Stimulated activated naive CD4-positive, alpha-beta T cell (primary cell): Measurements from ENCODE around the gene CDC25C.

Experiments
- DNase-seq, 6 experiments: peaks; one replicate each; lab custom pipeline; 2025; lab: John Stamatoyannopoulos, UW

Gene CDC25C

GRCh38 chr5:138331449-138332368 is at the start of gene CDC25C:
TSS of gene CDC25C (minus strand) at chr5:138331804. CDS start at chr5:138331180, 624 bp downstream.
- peak; percentile 91 to 98 (median 95) for DNase-seq

GRCh38 chr5:138372653-138373052 is 41.0 kb upstream of the CDC25C start:
- no peak for DNase-seq

GRCh38 chr5:138372225-138372624 is 40.6 kb upstream of the CDC25C start:
- no peak for DNase-seq

GRCh38 chr5:138371454-138371853 is 39.9 kb upstream of the CDC25C start:
- DNase-seq: no peak

DNA sequence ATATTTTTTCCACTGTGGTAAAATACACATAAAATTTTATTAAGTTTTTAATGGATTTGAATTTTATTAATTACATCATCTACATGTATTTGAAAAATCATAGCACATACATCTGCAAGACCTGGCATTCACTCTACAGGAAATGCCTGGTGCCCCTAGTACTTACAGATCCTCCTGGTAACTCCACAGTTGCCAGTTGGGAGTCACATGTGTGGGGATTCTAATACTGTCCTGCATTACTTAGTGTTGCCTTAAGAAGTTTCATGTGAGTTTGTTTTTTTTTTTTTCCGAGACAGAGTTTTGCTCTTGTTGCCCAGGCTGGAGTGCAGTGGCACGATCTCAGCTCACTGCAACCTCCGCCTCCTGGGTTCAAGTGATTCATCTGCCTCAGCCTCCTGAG is 38.9 kb upstream of the CDC25C start:
- DNase-seq: no peak

DNA sequence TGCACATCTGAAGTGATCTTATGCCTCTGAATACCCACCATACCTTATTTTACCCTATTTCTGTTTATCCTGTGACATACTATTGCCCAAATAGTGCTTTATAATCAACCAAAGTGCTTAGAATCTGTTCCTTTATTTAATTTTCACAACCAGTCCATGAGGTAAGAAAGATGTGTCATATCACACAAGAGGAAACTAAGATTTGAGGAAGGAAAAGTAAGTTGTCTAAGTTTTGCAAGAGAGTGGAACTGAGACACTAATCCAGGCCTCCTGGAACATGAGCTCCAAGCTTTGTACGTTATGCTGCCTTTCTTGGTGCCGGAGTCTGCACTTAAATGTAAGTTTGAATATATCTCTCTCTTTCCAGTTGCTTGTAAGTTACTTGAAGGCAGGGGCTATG is 38.1 kb upstream of the CDC25C start:
- DNase-seq: no peak

DNA sequence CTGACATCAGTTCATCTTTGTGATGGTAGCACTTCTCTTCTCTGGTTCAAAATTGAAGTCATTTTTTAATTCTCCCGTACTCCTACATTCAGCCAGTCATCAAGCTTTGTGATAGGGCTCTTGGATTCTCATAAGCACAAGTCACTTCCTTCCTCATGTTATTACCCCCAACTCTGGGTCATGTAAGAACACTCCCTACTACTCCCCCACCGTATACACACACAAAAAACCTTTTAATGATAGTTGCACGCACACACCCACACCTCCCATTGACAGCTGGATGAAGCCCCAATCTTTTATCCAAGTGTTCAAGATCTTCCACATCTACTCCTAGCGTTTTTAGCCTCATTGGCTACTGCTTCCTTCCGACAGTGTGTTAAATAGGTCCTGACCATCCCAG is 37.7 kb upstream of the CDC25C start:
- no peak for DNase-seq

- DNase-seq: no peak
Measured at GRCh38 chr5:138366632-138367382, 35.2 kb upstream of the CDC25C start.

DNA sequence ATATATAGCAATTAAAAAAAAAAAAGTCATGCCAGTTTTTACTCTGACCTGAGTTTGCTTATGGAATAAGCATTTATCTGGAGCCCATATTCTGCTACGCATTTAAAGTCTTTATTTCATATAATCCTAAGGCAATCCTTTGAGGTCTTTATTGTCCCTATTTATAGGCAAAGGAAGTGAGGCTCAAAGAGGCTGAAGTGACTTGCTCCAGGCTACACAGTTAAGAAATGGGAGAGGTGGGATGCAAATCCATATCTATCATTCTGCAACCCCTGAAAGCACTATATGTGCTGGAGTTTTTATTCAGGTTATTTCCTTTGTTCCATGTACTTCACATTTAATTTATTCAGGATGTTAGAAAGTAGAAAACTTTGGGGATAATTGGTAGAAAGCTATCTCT is 33.0 kb upstream of the CDC25C start:
- DNase-seq: no peak

DNA sequence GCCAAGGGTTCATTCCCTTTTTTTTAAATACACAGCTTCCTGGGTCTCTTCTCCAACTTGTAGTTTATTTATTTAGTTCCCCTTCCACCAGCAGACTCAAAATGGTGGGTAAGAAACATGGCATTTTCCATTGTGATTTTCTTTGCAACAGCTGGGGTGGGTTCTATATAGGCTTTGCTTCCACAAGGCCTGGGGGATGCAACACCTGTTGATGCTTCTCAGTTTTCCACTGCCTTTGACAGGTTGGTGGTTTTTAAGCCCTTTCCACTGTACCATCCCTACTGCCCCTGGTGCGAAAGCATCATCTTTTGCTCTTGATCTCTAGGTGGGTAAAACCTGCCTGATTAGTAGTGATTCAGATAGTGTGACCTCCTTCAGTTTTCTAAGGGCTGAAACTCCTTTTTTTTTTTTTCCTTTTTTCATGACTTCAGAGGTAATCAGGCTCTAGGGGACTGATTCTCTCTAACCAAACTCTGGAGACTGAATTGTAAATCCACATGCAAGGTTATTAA is 29.4 kb upstream of the CDC25C start:
- no peak for DNase-seq

- no peak for DNase-seq
Measured at GRCh38 chr5:138359621-138360020, 28.0 kb upstream of the CDC25C start.

DNA sequence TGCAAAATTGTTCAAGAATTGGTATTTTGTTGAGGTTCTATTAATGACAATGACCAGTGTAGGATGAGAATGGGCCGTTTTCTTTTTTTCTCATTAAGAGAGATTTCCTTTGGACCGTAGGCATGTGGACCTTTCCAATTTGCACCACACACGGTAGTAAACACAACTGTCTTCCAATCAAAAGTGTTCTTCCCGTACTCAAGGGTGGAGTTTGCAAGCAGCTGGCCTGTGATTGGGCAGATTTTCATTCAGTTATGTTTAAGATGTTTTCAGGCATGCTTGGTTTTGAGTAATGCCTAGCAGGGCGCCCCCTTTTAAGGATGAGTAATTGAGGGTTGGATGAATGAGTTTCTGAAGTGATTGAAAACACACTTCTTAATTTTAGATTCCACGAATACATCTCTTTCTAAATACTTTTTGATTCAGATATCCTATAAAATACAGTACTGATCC is 23.3 kb upstream of the CDC25C start:
- DNase-seq: peak in 5 of 6 experiments; percentile 11 to 65 (median 55)

DNA sequence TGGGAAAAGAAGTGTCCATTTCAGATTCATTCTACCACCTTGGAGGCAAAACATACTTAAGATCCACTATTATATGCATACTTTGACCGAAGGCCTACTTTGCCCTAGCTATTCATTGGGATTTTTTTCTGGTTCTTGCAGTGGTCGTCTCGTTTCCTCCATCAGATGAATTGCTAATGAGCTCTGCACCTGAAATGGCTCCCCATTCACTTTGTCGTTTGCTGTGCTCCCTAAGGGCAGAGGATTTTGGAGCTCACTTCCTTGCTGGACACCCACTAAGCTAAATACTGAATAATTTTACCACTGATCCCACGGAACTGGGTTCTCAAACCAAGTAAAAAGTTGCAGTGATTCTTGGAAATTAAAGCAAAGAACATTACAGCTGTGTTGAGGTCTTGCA is 22.8 kb upstream of the CDC25C start:
- DNase-seq: no peak

DNA sequence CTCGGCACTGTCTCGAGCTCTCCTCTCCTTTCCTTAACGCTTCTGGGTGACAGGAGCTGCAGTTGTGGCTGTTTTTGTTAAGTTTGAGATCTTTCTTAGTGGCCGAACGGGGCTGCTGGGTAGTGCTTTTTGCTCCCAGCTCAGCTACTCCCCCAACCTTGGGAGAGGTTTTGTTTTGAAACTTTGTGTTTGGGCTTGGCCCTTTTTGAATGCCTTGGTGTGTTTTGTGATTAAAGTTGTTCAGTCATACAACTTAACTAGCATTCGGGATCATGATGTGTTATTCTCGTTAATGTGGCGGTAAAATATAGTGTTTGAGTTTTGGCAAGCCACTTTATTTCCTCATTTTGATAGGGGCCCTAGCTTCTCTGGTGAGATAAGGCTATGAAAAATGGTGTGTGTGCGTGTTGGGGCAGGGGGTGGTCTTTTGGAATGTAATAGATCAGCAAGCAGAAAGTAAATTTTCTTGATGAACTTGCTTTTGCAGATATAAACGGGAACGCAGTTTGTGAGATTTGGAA is 22.0 kb upstream of the CDC25C start:
- DNase-seq: peak in 1 of 6 experiments; percentile 14

GRCh38 chr5:138352722-138353559 is 21.3 kb upstream of the CDC25C start:
- peak; percentile 58 to 90 (median 78) for DNase-seq

DNA sequence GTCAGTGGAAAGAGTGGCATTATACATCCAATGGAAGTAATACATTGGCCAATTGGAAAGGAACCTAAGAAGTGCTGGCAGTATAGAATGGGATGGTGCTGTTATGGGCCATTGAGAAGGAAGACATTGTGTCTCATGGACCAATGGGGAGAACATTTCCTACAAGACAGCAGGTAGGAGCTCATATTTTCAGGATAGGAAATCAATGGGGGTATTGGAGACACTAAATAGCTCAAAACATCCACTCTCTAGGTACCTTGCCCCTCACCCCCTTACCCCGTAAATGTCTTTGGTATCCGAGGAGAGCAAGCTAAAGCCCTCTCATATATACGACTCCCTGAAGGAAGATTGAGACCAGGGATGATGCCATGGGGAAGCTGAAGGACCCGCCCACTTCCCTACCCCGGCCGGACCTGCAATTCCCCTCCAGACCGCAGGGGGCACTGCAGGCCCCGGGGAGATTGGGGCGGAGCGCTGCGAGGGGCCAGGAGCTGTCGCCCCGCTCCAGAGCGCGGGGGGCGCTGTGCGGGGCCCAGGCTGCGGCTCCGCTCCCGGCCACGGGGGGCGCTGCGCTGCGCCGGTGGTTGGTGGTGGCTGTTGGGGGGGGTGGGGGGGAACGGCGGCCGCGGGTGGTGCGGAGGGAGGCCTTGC is 20.6 kb upstream of the CDC25C start, which contains the start of gene KDM3B:
TSS of gene KDM3B (plus strand) at position 615 of the 651 bp plus-strand sequence. CDS start 111 bp downstream, outside the sequence.
- DNase-seq: peak; percentile 84 to 97 (median 91)

- DNase-seq: no peak
Measured at GRCh38 chr5:138351517-138351916, 19.9 kb upstream of the CDC25C start.

DNA sequence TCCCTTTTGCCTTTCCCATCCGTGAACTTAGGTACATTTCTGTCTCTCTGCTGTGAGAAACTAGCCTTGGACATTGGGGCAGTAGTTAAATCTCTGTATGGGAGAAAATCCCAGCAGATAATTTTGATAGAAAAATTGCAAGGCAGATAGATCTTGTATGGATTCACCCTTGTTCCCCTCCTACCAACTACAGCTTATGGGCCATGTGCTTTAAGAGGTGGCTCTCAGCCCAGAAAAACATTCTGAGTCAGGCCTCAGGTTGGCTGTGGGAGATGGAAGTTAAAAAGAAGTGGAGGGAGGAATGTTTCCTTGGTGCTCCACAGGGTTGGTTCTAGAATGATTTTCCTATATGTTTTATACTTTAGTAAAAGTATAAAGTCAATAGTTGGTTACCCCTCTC is 19.5 kb upstream of the CDC25C start:
- no peak for DNase-seq

DNA sequence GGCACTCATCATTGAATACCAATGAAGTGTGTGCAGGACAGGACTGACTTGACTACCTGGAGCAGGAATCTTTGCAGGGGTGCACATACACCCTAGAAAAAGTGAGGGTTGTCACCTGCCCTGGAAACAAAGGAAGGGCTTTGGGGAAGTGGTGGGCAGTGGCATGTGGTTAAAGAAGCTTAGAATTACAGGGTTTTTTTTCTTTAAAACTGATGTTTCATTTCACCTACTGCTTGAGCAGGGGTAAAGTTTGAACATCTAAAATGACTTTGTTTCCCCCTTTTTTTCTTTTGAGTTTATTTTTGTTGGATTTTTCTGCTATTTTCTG is 18.9 kb upstream of the CDC25C start:
- DNase-seq: no peak

DNA sequence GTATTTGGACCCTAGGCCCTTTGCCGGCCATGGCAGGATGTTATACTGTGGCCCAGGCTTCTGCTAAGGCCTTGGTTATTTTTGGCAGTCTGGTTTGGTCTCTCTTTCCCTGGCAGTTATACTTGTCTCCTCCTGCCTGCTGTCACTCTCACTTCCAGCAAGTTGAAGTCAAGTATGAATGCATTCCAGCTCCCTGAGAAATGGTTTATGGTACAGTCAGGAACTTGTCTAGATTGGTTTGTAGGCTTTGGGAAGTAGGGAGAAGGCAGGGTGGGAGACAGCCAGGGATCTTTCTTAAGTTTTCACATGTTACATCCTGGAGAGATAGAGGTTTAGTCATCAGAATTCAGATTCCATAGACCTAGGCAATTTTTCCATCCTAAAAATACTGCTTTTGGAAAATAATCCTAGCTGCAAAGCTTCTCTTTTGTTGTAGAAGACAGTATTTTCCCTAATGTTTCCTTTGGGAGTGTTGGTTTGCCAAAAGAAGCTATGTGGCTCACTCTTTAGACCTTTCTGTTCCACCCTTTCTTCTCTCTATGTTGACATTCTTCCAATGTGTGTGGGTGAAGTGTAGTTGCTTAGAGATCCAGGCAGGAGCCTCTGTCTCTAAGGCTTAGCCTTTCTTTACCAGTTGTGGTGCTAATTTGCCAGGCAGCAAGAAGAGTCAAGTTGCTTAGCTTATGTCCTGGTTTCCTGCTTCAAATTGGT is 18.4 kb upstream of the CDC25C start:
- no peak for DNase-seq
